Fibroblast of skin of right biceps (primary cell): Measurements from ENCODE around the gene P2RX7.

Experiments
- DNase-seq: peaks from one replicate; pipeline ENCODE4 v3.0.0-alpha.2; 2013

P2RX7 gene

GRCh38 chr12:121132601-121133481 is at the start of gene P2RX7:
TSS of gene P2RX7 (plus strand) at chr12:121132876. CDS start at chr12:121132971, 95 bp downstream.
- peak; percentile 46 for DNase-seq

- DNase-seq, result no peak
These were observed 48.4 kb upstream of the P2RX7 start for GRCh38 chr12:121084229-121084628.

- no peak for DNase-seq
These were observed 47.6 kb upstream of the P2RX7 start for GRCh38 chr12:121085069-121085468.

GRCh38 chr12:121085506-121086353 is 46.9 kb upstream of the P2RX7 start:
- no peak for DNase-seq

- no peak for DNase-seq
These were observed 45.8 kb upstream of the P2RX7 start for GRCh38 chr12:121086781-121087295.

- no peak for DNase-seq
These were observed 45.0 kb upstream of the P2RX7 start for GRCh38 chr12:121087467-121088194.

GRCh38 chr12:121088195-121088585 is 44.5 kb upstream of the P2RX7 start:
- no peak for DNase-seq

GRCh38 chr12:121089031-121089812 is 43.5 kb upstream of the P2RX7 start:
- DNase-seq, result no peak

GRCh38 chr12:121089813-121090430 is 42.8 kb upstream of the P2RX7 start:
- DNase-seq, result no peak

GRCh38 chr12:121090586-121091514 is 41.8 kb upstream of the P2RX7 start:
- DNase-seq, result no peak

- DNase-seq, result no peak
These were observed 40.6 kb upstream of the P2RX7 start for GRCh38 chr12:121092034-121092433.

GRCh38 chr12:121093487-121093891 is 39.2 kb upstream of the P2RX7 start:
- no peak for DNase-seq

GRCh38 chr12:121095544-121096198 is 37.0 kb upstream of the P2RX7 start:
- peak; percentile 52 for DNase-seq

- DNase-seq, result no peak
These were observed 36.4 kb upstream of the P2RX7 start for GRCh38 chr12:121096199-121096798.

GRCh38 chr12:121099779-121100178 is 32.9 kb upstream of the P2RX7 start:
- DNase-seq, result no peak

GRCh38 chr12:121102307-121102706 is 30.4 kb upstream of the P2RX7 start:
- no peak for DNase-seq

- no peak for DNase-seq
These were observed 25.0 kb upstream of the P2RX7 start for GRCh38 chr12:121107681-121108080.

- no peak for DNase-seq
These were observed 24.2 kb upstream of the P2RX7 start for GRCh38 chr12:121108492-121108891.

GRCh38 chr12:121110211-121110940 is 22.3 kb upstream of the P2RX7 start:
- peak; percentile 61 for DNase-seq
